Stimulated activated CD8-positive, alpha-beta memory T cell treated with anti-CD3 and anti-CD28 coated beads, Interleukin-15, amount 100 ng/mL, for 24 hours (primary cell): ENCODE measurements around the gene DNAI2.

ENCODE experiments used
- DNase-seq: peaks from one replicate; pipeline ENCODE4 v3.0.0-alpha.2; 2020; ENCODE audit warnings: low read depth

DNAI2 gene

GRCh38 chr17:74307984-74308773 is 34.1 kb downstream of the DNAI2 start:
- no peak for DNase-seq

DNA sequence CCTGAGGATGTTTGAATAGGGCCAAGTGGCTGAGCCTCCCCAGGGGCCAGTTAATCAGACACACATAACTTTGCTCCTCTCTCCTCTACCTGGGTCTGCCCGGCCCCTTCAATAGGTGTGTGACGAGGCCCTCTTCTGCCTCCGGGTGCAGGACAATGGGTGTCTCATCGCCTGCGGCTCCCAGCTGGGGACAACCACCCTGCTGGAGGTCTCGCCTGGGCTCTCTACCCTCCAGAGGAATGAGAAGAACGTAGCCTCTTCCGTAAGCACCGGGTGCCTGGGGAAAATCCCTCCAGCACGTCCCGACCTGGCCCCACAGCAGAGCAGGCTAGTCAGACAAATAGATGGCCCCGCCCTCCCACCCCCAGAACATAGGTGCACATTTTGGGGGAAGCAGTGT is 35.9 kb downstream of the DNAI2 start:
- no peak for DNase-seq

DNA sequence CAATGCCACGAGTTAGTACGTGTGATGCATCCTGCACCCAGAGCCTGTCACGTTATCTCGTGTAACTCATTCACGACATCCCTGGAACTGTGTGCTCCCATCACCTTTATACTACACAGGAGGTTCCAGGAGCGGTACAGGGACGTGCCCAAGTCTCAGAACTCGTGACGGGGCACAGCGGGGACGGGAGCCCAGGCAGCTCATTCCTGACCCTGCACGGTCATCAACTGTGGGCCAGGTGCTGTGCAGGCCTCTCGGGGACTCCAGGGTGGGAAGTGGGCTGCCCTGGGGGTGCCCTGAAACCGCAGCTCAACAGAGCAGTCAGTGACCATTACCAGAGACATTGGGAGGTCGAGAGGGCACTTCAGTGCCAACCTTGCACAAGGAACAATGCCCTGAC is 40.8 kb downstream of the DNAI2 start:
- no peak for DNase-seq

DNA sequence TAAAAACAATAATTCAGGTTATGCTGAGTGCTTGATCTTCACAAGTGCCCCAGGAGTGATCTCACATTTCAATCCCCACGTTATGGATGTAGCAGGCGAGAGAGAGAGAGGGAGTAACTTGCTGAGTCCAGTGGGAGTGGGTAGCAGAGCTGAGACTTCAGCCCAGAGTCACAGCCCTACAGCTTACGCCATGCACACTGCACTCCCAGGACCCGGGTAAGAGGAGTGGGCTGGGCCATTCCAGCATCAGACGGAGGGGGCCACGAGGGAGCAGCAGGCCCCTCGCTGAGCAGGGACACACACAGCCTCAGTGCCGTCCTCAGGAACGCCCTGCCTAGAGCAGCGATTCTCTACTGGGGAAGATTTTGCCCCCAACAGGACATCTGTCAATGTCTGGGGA is 42.2 kb downstream of the DNAI2 start:
- DNase-seq, result no peak

GRCh38 chr17:74317071-74317470 is 43.0 kb downstream of the DNAI2 start:
- no peak for DNase-seq

DNA sequence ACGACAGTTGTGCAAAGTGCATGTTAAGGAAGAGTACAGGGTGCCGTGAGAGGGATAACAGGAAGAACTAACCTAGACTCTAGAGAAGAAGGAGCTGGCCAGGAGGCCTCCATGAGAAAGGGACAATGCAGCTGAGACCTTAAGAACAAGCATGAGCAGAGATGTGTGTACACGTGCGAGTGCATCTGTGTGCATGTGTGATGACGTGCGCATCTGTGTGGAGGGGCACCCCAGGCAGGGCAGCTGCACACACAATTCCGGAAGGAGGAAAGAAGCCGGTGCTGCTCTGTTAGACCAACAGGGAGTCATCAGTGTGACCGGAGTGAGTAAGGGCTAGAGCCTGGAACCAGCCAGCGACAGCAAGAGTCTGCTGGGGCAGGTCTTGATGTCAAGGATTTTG is 44.4 kb downstream of the DNAI2 start:
- no peak for DNase-seq

GRCh38 chr17:74324521-74324920 is 50.5 kb downstream of the DNAI2 start:
- no peak for DNase-seq

- DNase-seq, result no peak
Measured at GRCh38 chr17:74325376-74325742, 51.3 kb downstream of the DNAI2 start.

DNA sequence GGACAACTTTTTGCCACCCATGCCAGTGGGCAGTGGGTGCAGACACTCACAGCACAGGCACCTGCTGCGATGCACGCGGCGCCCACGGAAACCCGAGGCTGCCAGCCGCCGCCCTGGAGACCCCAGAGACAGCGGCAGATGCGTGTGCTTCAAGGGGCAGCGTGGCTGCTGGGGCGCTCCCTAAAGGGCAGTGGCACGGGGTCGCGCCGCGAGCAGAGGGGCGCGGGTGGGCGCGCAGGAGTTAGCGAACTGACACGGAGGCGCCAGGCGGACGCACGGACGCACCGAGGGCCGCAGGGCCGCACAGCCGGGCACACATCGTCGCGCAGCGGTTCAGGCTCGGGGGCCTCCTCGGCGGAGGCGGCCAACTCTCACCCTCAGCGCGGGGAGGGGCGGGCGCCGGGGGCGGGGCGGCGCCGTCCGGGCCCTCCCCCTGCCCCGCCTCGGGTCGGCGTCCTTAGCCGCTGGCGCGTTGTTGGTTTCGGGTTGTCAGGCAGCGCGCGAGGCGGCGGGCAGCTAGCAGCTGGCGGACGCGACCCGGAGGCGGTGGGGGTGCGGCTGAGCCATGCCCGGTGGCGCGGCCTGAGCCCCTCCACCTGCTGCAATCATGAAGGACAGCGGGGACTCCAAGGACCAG is 51.8 kb downstream of the DNAI2 start, which contains the start of gene KIF19:
KIF19 (plus strand) TSS at position 484 of the 637 bp plus-strand sequence; CDS start at position 608, 124 bp downstream.
- peak; percentile 14 for DNase-seq

DNA sequence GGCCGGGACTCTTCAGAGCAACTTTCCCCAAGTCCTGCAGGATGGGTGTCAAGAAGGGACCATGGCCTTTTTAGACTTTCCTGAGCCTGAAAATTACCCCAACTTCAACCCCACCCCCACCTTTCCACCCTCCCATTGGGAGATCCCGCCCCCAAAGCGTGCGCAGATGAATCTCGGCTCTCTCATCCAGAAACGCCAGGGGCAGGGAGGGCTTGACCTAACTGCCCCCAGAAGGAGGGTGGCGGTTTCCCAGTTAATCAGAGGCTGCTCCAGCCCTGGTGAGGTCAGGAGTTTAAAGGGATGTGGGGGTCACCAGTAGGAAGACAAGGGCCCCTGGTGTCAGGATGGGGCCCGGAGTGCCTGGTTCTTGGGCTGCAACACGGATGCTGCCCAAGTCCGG is 52.5 kb downstream of the DNAI2 start:
- no peak for DNase-seq

DNA sequence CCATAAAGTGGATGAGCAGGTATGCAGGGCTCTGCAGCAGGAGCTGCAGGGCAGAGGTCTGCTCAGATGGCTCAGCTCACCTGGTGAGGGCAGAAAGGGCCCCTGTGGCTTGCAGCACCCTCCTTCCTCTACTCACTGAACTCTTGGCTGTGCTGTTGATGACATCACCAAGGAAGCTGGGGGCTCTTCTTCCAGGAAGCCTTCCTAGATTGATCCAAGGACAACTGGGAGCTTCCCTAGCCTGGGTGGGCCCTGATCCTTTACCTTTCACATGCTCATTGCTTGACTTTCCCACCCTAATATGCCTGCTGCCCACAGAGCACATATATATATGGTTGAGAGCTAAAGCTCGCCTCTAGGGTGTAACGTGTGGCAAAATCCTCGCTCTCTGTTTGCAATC is 54.5 kb downstream of the DNAI2 start:
- DNase-seq, result no peak

GRCh38 chr17:74329378-74329777 is 55.3 kb downstream of the DNAI2 start:
- no peak for DNase-seq

GRCh38 chr17:74330446-74330845 is 56.4 kb downstream of the DNAI2 start:
- DNase-seq, result no peak

- no peak for DNase-seq
Measured at GRCh38 chr17:74332017-74332650, 58.1 kb downstream of the DNAI2 start.

- no peak for DNase-seq
Measured at GRCh38 chr17:74332763-74333283, 58.8 kb downstream of the DNAI2 start.

- no peak for DNase-seq
Measured at GRCh38 chr17:74334393-74335039, 60.5 kb downstream of the DNAI2 start.

- DNase-seq, result no peak
Measured at GRCh38 chr17:74335529-74336062, 61.6 kb downstream of the DNAI2 start.

DNA sequence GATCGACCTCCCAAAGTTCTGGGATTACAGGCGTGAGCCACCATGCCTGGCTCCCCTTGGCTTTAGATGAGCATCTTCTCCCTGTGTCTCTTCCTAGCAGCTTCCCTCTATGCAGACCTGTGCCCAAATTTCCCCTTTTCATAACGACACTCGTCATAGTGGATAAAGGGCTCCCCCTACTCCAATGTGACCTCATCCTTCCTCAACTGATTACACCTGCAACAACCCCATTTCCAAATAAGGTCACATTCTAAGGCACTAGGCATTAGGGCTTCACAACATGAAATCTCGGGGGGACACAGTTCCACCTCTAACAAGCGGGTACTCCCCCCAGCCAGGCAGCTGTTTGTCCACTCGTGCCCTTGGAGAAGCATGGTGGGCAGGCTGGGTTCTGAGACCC is 62.3 kb downstream of the DNAI2 start:
- DNase-seq, result no peak

DNA sequence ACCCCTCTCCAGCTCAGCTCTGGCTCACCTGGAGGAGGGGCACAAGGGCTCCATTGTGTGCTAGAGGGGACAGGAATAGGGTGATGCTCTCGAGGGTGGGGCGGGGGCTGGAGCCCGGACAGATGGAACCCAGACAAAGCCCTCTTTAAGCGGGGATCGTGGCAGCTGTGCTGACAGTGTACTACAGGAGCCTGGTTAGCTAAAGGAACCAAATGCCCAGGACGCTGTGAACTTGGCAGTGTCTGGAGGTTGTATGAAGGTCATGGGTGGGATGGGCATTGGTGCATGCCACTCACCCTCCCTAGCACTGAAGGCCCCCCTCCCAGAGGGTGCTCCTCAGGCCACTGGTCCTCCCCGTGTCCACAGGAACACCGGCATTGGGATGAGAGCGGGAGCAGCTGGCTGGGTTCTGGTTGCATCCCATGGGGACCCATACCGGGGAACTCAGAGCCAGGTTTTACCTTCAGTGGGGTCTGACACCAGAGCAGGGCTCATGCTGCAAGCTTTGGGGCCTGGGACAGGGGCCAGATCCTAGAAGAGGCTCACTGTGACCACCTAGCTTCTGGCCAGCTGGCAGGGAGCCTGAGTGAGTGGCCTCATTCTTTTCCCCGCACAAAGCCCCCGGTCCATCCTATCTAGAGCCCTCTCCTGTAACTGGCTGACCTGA is 63.9 kb downstream of the DNAI2 start:
- no peak for DNase-seq

DNA sequence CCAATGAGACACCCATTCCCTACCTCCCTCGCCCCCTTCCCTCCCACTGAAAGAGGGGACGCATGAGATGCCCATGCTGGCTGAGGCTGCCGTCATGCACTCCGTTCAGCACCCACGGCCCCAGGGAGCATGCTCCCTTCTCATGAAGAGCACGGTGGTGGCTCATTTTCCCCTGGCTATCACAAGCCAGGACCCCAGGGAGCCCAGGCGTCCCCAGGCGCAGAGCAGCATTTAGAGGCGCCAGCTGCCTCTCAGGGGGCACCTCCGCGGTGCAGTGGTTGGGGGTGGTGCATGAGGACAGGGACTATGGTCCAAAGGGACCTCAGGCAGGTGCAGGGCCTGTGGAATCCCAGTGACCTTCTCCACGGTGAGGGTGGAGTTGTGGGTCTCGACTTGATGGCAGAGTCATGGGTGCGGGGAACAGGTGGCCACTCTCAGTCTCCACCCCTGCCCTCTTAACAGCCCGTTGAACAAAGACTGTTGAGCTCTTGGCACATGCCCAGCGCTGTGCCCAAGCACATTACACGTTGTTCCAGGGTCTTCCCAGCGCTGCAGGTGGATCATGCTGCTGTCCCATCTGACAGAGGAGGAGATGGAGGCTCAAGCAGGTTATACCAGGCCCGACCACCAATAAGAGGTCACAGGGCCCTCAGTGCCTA is 65.6 kb downstream of the DNAI2 start:
- no peak for DNase-seq

DNA sequence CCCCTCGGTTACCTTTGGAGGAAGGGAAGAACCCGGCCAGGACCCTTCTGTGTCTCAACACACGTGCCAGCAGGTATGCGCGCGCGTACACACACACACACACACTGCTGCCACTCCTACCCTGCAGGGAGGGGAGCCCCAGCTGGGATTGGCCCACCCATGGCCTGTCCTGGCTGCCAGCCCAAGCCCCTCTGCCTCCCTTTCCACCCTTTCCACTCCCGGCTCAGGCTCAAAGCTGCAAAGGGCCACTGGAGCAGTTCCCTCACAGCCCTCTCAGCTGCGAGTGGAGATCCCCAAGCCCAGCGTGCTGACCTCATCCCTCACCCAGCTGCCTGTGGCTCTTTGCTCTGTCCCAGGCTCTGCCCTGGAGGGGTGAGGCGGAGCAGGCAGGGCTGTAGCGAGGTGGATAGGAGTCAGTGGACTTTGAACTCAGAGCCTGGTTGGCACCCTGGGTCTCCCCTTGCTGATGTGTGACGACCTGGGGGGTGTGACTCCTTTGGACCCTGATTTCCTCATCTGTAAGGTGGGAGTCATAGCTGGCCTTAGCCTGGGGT is 66.5 kb downstream of the DNAI2 start:
- DNase-seq, result no peak
